Stimulated activated CD8-positive, alpha-beta memory T cell treated with anti-CD3 and anti-CD28 coated beads, Interleukin-12 subunit alpha, Interleukin-12 subunit beta, amount 100 ng/mL, for 1 hour (primary cell): ENCODE data around the gene ETNPPL.
"Not testable (repeated sequence)": the region's sequence is repeated elsewhere in the genome, so short reads cannot be mapped to it uniquely, and the experiment has no call there.

ENCODE experiments used
- DNase-seq: peaks from one replicate; pipeline ENCODE4 v3.0.0-alpha.2; 2020; ENCODE audit warnings: low read depth

ETNPPL gene

GRCh38 chr4:108758498-108758897 lies 4.4 kb downstream of the ETNPPL start:
- DNase-seq, result no peak

- DNase-seq, result no peak
These were observed 8.5 kb downstream of the ETNPPL start for GRCh38 chr4:108754327-108754726.

- no peak for DNase-seq
These were observed 11.5 kb downstream of the ETNPPL start for GRCh38 chr4:108751321-108751720.

GRCh38 chr4:108749119-108749518 lies 13.7 kb downstream of the ETNPPL start:
- DNase-seq, result no peak

- DNase-seq, result no peak
These were observed 16.3 kb downstream of the ETNPPL start for GRCh38 chr4:108746511-108746910.

DNA sequence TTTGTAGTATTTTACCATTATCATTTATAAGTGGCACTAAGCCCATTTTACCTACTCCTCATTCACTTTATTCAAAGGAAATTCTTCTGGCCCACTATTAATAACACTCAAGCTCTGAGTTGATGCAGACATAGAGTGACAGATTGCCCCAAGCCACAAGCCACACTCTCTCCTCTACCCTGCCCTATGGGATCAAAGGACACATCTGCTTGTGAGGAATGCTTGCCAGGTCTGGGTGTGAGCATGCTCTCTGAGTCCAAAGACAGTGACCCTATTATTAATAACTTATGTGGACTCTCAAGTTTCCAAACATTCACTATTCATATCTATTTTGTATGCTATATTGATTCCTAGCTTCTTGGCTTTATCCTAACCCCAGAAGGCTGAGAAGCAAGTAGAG lies 18.5 kb downstream of the ETNPPL start:
- no peak for DNase-seq

DNA sequence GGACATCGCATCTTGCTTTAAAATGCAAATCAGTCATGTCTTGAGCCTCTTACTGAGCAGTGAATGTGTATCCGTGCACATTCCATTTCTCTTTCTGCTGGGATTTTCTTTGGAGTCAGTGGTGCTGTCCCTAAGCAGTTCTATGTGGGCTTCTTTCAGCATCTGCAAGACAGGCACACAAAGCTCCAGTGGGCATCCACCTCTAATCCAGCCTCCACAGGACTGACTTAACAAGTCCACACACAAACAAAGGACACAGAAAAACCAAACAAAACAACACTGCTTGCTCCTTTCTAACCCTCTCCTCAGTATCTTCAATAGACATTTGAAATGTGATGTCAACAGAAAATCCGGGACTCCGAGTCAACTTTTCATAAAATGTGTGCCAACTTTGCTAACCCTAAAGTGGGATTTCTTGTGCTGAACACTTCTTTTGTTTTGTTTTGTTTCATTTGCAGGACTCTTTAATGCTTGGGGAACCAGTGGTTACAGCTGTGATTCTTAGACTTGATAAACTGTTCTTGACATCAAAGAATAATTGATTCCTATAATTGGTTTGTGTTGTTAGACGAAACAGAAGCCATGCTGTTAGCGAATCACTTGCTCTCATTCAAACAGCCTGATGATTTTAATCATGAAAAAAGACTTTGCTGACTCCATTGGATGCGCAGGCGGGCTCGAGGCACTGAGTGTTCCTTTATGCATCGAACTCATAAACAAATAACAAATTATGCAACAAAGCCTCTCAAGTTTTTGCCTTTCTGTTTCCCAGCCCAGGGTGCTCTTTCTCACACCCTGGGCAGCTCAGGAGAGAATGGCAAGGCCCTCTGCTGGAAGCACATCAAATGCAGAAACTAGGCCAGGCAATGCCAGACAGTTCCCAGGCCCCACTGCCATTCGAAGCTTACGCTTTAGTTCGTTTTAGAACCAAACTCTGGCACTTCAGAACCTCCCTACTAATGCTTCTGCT lies 20.1 kb downstream of the ETNPPL start:
- no peak for DNase-seq

- DNase-seq, result no peak
These were observed 24.7 kb downstream of the ETNPPL start for GRCh38 chr4:108738003-108738706.

- no peak for DNase-seq
These were observed 31.8 kb downstream of the ETNPPL start for GRCh38 chr4:108731006-108731405.

DNA sequence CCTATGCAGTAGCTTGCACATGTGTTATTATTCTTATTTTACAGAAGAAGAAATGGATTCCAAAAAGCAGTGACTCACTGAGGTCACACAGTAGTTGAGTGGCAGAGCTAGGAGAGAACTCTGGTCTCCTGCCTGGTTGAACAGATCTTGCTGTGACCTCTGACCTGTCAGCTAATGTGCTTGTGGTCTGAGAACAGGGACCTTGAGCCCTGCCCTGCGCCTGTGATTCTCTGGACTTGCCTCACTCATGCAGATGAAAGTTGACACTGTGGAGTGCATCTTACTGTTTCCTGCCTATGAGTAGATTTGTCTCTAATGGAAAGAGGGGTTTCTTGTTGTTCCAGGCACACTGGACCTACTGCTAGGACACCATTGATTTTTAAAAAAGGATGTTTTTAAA lies 32.3 kb downstream of the ETNPPL start:
- DNase-seq, result no peak

DNA sequence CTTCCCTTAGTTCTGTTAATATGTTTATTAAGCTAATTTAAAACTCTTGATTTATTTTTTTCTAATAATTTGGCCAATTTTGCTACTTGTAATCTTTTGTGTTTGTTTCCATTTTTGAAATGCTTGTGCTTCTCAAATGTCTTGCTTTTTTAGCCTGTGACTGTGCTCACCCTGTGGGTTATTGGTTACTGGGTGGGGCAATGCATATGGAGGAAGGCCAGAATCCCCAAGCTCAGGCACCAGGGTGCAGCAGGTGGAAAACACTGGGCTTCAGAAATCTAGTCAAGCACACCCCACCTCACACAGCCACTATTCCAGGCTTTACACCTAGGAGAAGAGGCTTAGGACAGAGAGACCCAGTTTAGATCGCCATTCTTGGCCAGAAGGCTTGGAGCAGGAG lies 33.1 kb downstream of the ETNPPL start:
- DNase-seq, result no peak

GRCh38 chr4:108725457-108725856 lies 37.4 kb downstream of the ETNPPL start:
- DNase-seq, result no peak

DNA sequence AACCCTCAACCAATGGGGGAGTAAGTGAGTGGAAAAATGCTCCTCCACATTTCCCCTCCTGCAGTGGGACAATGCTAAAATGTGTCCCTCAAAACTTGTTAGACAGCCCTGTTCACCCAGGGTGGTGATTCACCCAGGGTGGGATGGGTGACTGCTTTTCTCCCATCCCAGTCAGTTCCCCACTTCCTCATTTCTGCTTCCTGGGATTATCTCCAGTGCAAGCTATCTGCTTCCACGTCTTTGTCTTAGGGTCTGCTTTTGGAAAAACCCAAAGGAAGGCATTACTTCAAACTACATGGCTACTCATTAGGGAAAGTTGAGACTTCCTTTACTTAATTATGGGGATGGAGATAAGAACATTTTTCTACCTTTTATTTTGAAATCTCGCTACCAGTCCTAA lies 45.5 kb downstream of the ETNPPL start:
- no peak for DNase-seq

DNA sequence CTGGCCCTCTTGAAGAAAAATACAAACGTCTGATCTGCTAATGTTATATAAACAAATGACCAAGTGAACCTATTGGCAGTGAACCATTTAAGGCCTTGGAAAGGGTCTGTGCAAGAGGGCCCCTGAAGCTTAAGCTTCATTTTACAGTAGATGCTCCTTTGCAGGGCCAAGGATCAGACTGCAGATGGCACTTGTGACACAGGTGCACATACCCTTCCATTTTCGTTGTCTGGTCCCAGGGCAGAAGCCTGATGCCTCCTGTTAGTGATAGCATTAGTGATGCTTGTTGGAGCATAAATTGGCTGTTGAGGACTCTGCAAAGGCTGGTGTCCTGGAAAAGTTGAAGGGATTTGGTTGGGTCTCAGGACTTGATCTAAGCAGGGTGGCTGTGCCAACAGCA lies 46.5 kb downstream of the ETNPPL start:
- no peak for DNase-seq

- no peak for DNase-seq
These were observed 48.0 kb downstream of the ETNPPL start for GRCh38 chr4:108714880-108715279.

DNA sequence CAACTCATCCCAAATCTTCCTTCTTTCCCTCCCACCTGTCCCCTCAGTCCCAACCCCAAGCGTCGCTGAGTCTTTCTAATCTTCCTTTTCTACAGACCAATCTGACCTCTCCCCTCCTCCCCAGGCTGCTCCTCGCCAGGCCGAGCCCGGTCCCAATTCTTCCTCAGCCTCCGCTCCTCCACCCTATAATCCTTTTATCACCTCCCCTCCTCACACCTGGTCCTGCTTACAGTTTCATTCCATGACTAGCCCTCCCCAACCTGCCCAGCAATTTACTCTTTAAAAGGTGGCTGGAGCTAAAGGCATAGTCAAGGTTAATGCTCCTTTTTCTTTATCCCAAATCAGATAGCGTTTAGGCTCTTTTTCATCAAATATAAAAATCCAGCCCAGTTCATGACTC lies 52.3 kb downstream of the ETNPPL start:
- not testable (repeated sequence) for DNase-seq

- no peak for DNase-seq
These were observed 53.1 kb downstream of the ETNPPL start for GRCh38 chr4:108709722-108710121.

DNA sequence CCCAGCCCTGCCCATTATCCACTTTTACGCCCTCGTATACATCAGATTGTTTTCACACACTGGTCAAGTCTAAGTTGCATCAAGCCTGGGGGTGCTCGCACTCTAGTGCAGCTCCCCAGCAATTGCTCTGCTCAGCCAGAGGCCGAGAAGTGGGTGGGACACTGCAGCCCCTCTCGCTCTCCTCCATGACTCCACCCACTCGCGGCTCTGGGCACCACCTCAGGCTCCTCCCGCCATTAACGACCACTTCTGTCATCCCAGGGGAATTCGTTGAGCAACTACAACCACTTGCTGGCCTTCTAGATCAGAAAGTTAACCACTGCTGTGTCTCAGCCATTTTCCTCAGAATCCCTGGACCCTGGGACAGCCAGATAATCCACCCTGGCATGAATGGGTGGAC lies 53.6 kb downstream of the ETNPPL start:
- DNase-seq, result no peak

DNA sequence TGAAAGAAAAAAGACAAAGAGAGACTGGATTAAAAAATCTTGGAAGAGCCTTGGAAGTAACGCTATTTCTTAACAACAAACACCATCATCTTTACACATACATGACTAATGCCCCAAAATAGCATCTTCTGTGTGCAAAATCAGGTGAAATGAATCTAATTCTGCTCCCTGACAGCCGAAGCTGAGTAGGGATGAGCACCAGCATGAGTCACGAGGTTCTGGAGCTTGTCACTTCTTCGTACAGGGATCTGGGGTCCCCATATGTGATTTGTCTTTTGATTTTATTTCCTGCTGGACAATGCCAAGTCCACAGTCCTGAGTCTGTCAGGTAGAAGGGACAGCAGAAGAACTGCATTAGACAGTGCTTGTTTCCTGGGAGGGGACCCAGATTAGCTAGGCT lies 56.6 kb downstream of the ETNPPL start:
- no peak for DNase-seq

DNA sequence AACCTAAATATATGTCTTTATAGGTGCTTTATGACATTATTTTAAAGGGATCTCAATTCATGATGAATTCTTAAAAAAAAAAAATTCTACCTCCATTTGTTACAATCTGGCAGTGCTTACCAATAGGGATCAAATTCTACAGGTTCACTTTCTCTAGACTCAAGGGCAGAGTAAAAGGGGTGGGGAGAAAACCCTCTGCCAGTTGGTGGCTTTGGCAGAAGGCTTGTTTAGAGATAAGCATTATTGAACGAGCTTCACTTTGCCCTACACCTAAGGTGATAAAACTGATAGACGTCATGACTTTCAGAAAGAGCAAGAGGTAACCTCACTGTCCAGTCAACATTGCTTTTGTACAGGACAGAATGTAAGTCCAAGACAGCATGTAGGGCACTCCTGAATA lies 58.9 kb downstream of the ETNPPL start:
- no peak for DNase-seq

- DNase-seq, result no peak
These were observed 59.5 kb downstream of the ETNPPL start for GRCh38 chr4:108703370-108703769.

DNA sequence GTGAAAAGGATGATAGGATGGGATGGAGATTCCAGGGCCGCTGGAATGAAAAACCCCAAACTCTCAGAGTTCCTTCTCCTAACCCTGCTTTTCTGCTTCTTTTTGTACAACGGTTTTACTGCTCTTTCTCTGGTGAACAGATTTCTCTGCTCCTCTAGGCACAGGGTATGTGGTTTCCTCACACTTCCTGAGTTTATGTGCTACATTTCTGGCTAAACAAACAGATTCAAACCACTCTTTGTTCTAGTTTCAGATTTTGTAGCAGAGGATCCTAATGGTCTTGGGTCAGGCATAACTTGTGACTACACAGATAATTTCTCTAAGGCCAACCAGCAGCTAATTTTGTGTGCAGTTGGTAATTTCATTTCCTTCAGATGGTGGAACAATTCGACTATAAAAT lies 59.9 kb downstream of the ETNPPL start:
- DNase-seq, result no peak

DNA sequence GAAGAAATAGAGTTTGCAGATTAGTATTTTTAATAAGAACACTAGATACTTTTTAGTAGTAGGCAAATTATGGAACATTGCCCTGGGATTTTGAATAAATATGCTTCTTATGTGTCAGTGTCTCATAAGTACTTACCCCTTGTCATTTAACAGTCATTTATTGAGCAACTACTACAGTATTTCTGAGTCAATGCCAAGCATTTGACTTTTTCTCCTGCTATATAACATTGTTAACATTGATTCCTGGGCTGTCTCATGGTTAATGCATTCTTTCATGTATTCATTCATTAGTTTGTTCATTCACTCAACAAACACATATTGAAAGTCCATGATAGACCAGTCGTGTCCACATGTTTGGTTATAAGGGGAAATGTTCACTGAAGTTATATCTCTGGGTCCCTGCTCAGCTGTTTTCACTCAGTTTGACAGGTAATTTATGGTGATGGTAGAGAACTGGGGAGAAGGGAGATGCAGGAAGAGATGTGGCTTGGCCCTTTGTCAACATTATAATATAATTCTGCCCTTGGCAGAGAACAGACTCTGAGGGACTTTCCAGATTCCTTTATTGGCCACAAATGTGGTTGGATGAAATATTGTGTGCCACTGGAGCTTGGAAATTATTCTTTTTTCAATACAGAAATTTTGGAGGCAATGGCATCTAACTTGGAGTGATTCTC lies 62.6 kb downstream of the ETNPPL start:
- DNase-seq, result no peak
